Naive thymus-derived CD8-positive, alpha-beta T cell (primary cell): Measurements from ENCODE around the gene CDH4. TPM values are rescaled to one million over a fixed set of nuclear protein-coding genes. Genes with fewer than 3 reads are reported as not detected.

Experiments
- ATAC-seq, 2 donors: fragments of 150-1000 bp; cut with Tn5 transposase in 1 of 2; sonication (Bioruptor Pico), chemical (Tn5 transposase) in 1 of 2; 1 replicate in 1 of 2; 2 replicates in 1 of 2; pipeline ENCODE4 v1.10.0; 2021; ENCODE audit warnings: mild to moderate bottlenecking in 2 of 2, moderate library complexity in 2 of 2
- POLR2A ChIA-PET: fragments of 350-600 bp; sonication (Branson Sonifier 250); formaldehyde crosslinking; loops from one replicate; lab custom pipeline; 2021; ENCODE audit warnings: antibody characterized with exemption; lab: Charles Lee
- DNase-seq, 10 donors: peaks; one replicate each; pipeline versions ENCODE4 v3.0.0 to v3.0.0-alpha.2; 2020 to 2022
- H3K27ac Mint-ChIP-seq, 10 donors: one replicate each; pipeline ENCODE4 v1.8.0; 2020 to 2022; ENCODE audit warnings: mild to moderate bottlenecking in 10 of 10, mixed read lengths in 10 of 10, moderate library complexity in 4 of 10, inconsistent platforms in 1 of 10
- H3K27me3 Mint-ChIP-seq, 5 donors: one replicate each; pipeline ENCODE4 v1.8.0; 2021 to 2022; ENCODE audit warnings: mixed read lengths in 5 of 5
- H3K36me3 Mint-ChIP-seq, 3 donors: one replicate each; pipeline ENCODE4 v1.8.0; 2020 to 2022; ENCODE audit warnings: mixed read lengths in 3 of 3, mild to moderate bottlenecking in 2 of 3, inconsistent platforms in 1 of 3
- H3K4me1 Mint-ChIP-seq, 4 donors: one replicate each; pipeline ENCODE4 v1.8.0; 2021 to 2022; ENCODE audit warnings: mixed read lengths in 4 of 4
- H3K4me3 Mint-ChIP-seq, 10 donors: one replicate each; pipeline ENCODE4 v1.8.0; 2020 to 2022; ENCODE audit warnings: mild to moderate bottlenecking in 10 of 10, mixed read lengths in 10 of 10, moderate library complexity in 6 of 10, inconsistent platforms in 1 of 10
- H3K9me3 Mint-ChIP-seq, 9 donors: one replicate each; pipeline ENCODE4 v1.8.0; 2020 to 2022; ENCODE audit warnings: mixed read lengths in 9 of 9, mild to moderate bottlenecking in 3 of 9, inconsistent platforms in 1 of 9, moderate library complexity in 1 of 9
- polyA plus RNA-seq, 3 donors: library from polyadenylated mRNA; unstranded; fragments of 300-500 nt; fragmentation: Illumina TruSeq; gene quantifications; one replicate each; pipeline ENCODE4 v1.2.3, GENCODE V29; 2021
- total RNA-seq, 8 experiments: library from RNA in 2 of 8; stranded (reverse) in 2 of 8; gene quantifications; one replicate each; pipeline ENCODE4 v1.2.3 and lab custom pipeline; 2021 to 2026

Gene CDH4
- total and polyA plus RNA-seq, 5 experiments from 2014 or later = 0.07 to 0.44 (median 0.15) TPM; not detected in 1

GRCh38 chr20:61328911-61329558 lies 77.0 kb downstream of the CDH4 start:
- DNase-seq = peak in 3 of 10 donors; percentile 3 to 71 (median 20)
- no peak for ATAC-seq
- Mint-ChIP-seq H3K9me3 (peaks cover 0 to 2% (median 0%) of the 10 kb centered on the region in 9 donors), H3K27ac (no peak overlapping the region), H3K36me3 (no peaks in the 10 kb centered on the region), H3K4me1 (no peaks in the 10 kb centered on the region), H3K4me3 (no peak overlapping the region), H3K27me3 (peaks cover 0 to under 1% (median 0%) of the 10 kb centered on the region in 5 donors)
- POLR2A ChIA-PET = no interaction called here

DNA sequence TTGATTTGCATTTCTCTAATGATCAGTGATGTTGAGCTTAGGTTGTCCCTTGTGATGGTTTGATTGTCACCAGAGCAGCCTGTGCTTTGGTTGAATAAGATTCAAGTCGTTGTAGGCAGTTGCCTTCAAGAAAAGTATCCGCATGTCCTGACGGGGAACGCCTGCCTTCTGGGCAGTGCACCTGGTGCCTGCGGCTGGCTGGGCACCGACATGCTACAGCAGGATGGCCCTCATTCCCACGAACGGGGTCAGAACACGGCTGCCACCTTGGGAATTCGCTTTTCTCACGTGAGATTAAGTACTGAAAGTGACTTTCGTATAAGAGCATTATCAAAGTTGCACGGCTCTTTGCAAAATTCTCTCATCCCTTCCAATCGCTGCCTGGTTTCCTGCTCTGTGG lies 78.4 kb downstream of the CDH4 start:
- no peaks in the 10 kb centered on the region for H3K4me1 Mint-ChIP-seq
- H3K9me3 Mint-ChIP-seq = peaks cover 0 to 2% (median 0%) of the 10 kb centered on the region in 9 donors
- ATAC-seq (no peak), DNase-seq (no peak)
- POLR2A ChIA-PET = no interaction called here
- H3K36me3 Mint-ChIP-seq = no peaks in the 10 kb centered on the region
- H3K4me3 Mint-ChIP-seq = no peak overlapping the region
- no peak overlapping the region for H3K27ac Mint-ChIP-seq
- peaks cover 0 to 3% (median 0%) of the 10 kb centered on the region in 5 donors for H3K27me3 Mint-ChIP-seq

DNA sequence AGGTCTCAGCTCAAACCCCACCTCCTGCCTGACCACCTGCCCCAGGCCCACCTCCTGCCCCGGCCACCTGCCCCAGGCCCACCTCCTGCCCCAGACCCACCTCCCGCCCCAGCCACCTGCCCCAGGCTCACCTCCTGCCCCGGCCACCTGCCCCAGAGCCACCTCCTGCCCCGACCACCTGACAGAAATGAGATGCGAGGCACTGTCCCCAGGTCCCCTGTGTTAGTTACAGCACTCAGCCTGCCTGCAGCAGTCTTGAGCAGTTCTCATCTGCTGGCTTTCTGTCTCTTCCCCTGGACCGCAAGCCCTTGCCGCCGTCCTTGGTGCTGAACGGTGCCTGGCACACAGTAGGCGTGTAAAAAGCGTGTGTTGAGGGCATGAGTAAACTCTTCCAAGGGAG lies 79.5 kb downstream of the CDH4 start:
- Mint-ChIP-seq H3K4me1 (no peaks in the 10 kb centered on the region), H3K9me3 (peaks cover 0 to 4% (median 0%) of the 10 kb centered on the region in 9 donors), H3K4me3 (no peak overlapping the region), H3K36me3 (no peaks in the 10 kb centered on the region), H3K27ac (no peak overlapping the region), H3K27me3 (peaks cover 0 to 8% (median 0%) of the 10 kb centered on the region in 5 donors)
- DNase-seq = peak in 1 of 10 donors; percentile 12
- POLR2A ChIA-PET = no interaction called here
- ATAC-seq = no peak

- Mint-ChIP-seq H3K27me3 (peaks cover 0 to 12% (median 2%) of the 10 kb centered on the region in 5 donors), H3K4me3 (peak overlapping the region in 1 of 10 donors; percentile 17), H3K27ac (peak overlapping the region in 2 of 10 donors; percentile 19 to 59), H3K9me3 (peaks cover 0 to 4% (median 0%) of the 10 kb centered on the region in 9 donors), H3K36me3 (no peaks in the 10 kb centered on the region), H3K4me1 (peaks cover 0 to 2% (median 0%) of the 10 kb centered on the region in 4 donors)
- DNase-seq (no peak), ATAC-seq (no peak)
- POLR2A ChIA-PET = no interaction called here
Observed at GRCh38 chr20:61332016-61332975, 80.2 kb downstream of the CDH4 start.

- Mint-ChIP-seq H3K27ac (no peak overlapping the region), H3K9me3 (peaks cover 0 to 4% (median 0%) of the 10 kb centered on the region in 9 donors), H3K36me3 (no peaks in the 10 kb centered on the region), H3K4me1 (peaks cover 0 to 2% (median 0%) of the 10 kb centered on the region in 4 donors), H3K27me3 (peaks cover 0 to 13% (median 2%) of the 10 kb centered on the region in 5 donors), H3K4me3 (no peak overlapping the region)
- ATAC-seq (no peak), DNase-seq (no peak)
- POLR2A ChIA-PET = no interaction called here
Observed at GRCh38 chr20:61333484-61334108, 81.5 kb downstream of the CDH4 start.

- Mint-ChIP-seq H3K27ac (no peak overlapping the region), H3K27me3 (peaks cover 0 to 10% (median 2%) of the 10 kb centered on the region in 5 donors), H3K9me3 (peaks cover 0 to 4% (median 0%) of the 10 kb centered on the region in 9 donors), H3K4me1 (peaks cover 0 to 2% (median 0%) of the 10 kb centered on the region in 4 donors), H3K4me3 (no peak overlapping the region), H3K36me3 (no peaks in the 10 kb centered on the region)
- DNase-seq = no peak
- POLR2A ChIA-PET = no interaction called here
- ATAC-seq = no peak
Observed at GRCh38 chr20:61340157-61340556, 88.1 kb downstream of the CDH4 start.

DNA sequence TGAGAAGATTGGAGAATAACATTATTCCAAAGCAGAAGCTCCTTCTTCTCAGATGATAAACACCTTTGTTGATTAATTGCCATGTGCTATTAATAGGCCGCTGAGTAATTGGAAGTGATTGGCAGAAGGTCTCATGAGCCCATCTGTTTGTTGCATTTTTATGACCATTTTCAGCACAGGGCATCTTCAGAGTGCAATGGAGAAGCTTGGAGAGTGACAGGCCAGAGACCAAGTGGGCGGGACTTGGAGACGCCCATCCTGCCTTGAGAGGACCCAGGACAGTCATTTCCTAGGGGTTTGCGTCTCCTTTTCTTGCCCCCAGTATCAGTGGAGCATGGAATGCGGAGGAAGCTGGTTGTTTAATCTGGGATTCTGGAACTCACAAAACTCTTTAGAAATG lies 89.5 kb downstream of the CDH4 start:
- ATAC-seq = no peak
- H3K4me1 Mint-ChIP-seq = peaks cover 0 to 2% (median 0%) of the 10 kb centered on the region in 4 donors
- H3K4me3 Mint-ChIP-seq = no peak overlapping the region
- H3K27ac Mint-ChIP-seq = no peak overlapping the region
- peaks cover 0 to 12% (median 3%) of the 10 kb centered on the region in 5 donors for H3K27me3 Mint-ChIP-seq
- no peaks in the 10 kb centered on the region for H3K36me3 Mint-ChIP-seq
- POLR2A ChIA-PET = no interaction called here
- H3K9me3 Mint-ChIP-seq = peaks cover 0 to 6% (median 0%) of the 10 kb centered on the region in 9 donors
- no peak for DNase-seq

- no peak for ATAC-seq
- Mint-ChIP-seq H3K27me3 (peaks cover 0 to 9% (median 0%) of the 10 kb centered on the region in 5 donors), H3K4me3 (no peak overlapping the region), H3K9me3 (peaks cover 0 to 6% (median 0%) of the 10 kb centered on the region in 9 donors), H3K27ac (no peak overlapping the region), H3K4me1 (no peaks in the 10 kb centered on the region), H3K36me3 (no peaks in the 10 kb centered on the region)
- DNase-seq = no peak
- POLR2A ChIA-PET = no interaction called here
Observed at GRCh38 chr20:61343934-61344333, 91.9 kb downstream of the CDH4 start.

DNA sequence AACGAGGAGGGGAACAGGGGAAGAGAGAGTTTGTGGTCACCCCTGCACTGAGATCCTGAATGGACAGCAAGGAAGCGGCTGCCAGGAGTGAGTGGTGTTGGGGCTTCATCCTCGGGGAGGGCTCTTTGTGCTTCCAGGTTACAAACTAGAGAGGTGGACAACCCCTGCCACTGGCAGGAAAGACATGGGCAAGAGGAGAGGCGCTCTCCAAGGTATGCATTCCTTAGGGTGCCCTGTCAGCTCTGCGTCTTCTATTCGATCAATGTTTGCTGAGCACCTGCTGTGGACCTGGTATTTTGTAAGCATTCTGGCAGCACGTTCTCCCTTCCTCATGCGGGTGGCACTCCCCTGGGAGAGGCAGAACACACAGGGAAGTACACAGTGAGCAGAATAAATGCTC lies 93.6 kb downstream of the CDH4 start:
- no peaks in the 10 kb centered on the region for H3K4me1 Mint-ChIP-seq
- POLR2A ChIA-PET = no interaction called here

GRCh38 chr20:61346996-61347395 lies 94.9 kb downstream of the CDH4 start:
- peaks cover 0 to 4% (median 0%) of the 10 kb centered on the region in 9 donors for H3K9me3 Mint-ChIP-seq
- POLR2A ChIA-PET = no interaction called here
- no peak overlapping the region for H3K4me3 Mint-ChIP-seq
- H3K27me3 Mint-ChIP-seq = peaks cover 0 to 9% (median 5%) of the 10 kb centered on the region in 5 donors
- DNase-seq (no peak), ATAC-seq (no peak)
- H3K27ac Mint-ChIP-seq = no peak overlapping the region
- H3K36me3 Mint-ChIP-seq = no peaks in the 10 kb centered on the region
- H3K4me1 Mint-ChIP-seq = no peaks in the 10 kb centered on the region

More for the DNA sequence above, 93.6 kb downstream of the CDH4 start:
- Mint-ChIP-seq H3K36me3 (no peaks in the 10 kb centered on the region), H3K9me3 (peaks cover 0 to 6% (median 0%) of the 10 kb centered on the region in 9 donors), H3K27me3 (peaks cover 0 to 9% (median 1%) of the 10 kb centered on the region in 5 donors), H3K4me3 (no peak overlapping the region), H3K27ac (no peak overlapping the region)
- no peak for DNase-seq
- no peak for ATAC-seq

GRCh38 chr20:61347443-61347842 lies 95.4 kb downstream of the CDH4 start:
- peaks cover 0 to 4% (median 0%) of the 10 kb centered on the region in 9 donors for H3K9me3 Mint-ChIP-seq
- H3K27ac Mint-ChIP-seq = no peak overlapping the region
- DNase-seq = no peak
- POLR2A ChIA-PET = no interaction called here
- H3K27me3 Mint-ChIP-seq = peaks cover 0 to 12% (median 5%) of the 10 kb centered on the region in 5 donors
- no peaks in the 10 kb centered on the region for H3K4me1 Mint-ChIP-seq
- no peaks in the 10 kb centered on the region for H3K36me3 Mint-ChIP-seq
- no peak for ATAC-seq
- no peak overlapping the region for H3K4me3 Mint-ChIP-seq

- no peaks in the 10 kb centered on the region for H3K36me3 Mint-ChIP-seq
- H3K4me1 Mint-ChIP-seq = peaks cover 0 to 7% (median 0%) of the 10 kb centered on the region in 4 donors
- peaks cover 0 to 22% (median 11%) of the 10 kb centered on the region in 5 donors for H3K27me3 Mint-ChIP-seq
- peak overlapping the region in 1 of 10 donors; percentile 29 for H3K4me3 Mint-ChIP-seq
- H3K27ac Mint-ChIP-seq = no peak overlapping the region
- ATAC-seq (no peak), DNase-seq (no peak)
- POLR2A ChIA-PET = no interaction called here
- peaks cover 0 to 7% (median 0%) of the 10 kb centered on the region in 9 donors for H3K9me3 Mint-ChIP-seq
Observed at GRCh38 chr20:61349447-61350165, 97.5 kb downstream of the CDH4 start.
